Endothelial cell (in vitro differentiated cells): ENCODE data around the gene PTPRM. TPM values are rescaled to one million over a fixed set of nuclear protein-coding genes. Genes with fewer than 3 reads are reported as not detected.

Experiments used
- DNase-seq: peaks from one replicate; pipeline ENCODE4 v3.0.0; 2021; ENCODE audit warnings: low spot score
- H3K27ac Mint-ChIP-seq: one replicate; pipeline ENCODE4 v1.8.0; 2021; ENCODE audit warnings: mixed read lengths, inconsistent platforms; ENCODE audit not compliant: unreplicated experiment
- H3K27me3 Mint-ChIP-seq: one replicate; pipeline ENCODE4 v1.8.0; 2021; ENCODE audit warnings: mild to moderate bottlenecking, moderate library complexity, mixed read lengths, inconsistent platforms; ENCODE audit not compliant: unreplicated experiment
- H3K36me3 Mint-ChIP-seq: one replicate; pipeline ENCODE4 v1.8.0; 2021; ENCODE audit warnings: mild to moderate bottlenecking, low read depth, mixed read lengths, inconsistent platforms; ENCODE audit not compliant: unreplicated experiment
- H3K4me1 Mint-ChIP-seq: one replicate; pipeline ENCODE4 v1.8.0; 2021; ENCODE audit warnings: mild to moderate bottlenecking, mixed read lengths, inconsistent platforms; ENCODE audit not compliant: unreplicated experiment
- H3K4me3 Mint-ChIP-seq: one replicate; pipeline ENCODE4 v1.8.0; 2021; ENCODE audit warnings: mild to moderate bottlenecking, mixed read lengths, inconsistent platforms; ENCODE audit not compliant: unreplicated experiment
- H3K9me3 Mint-ChIP-seq: one replicate; pipeline ENCODE4 v1.8.0; 2021; ENCODE audit warnings: mixed read lengths, inconsistent platforms; ENCODE audit not compliant: unreplicated experiment
- total RNA-seq: library from RNA; stranded (reverse); fragmentation: NEBNext Ultra II Directional; extraction: Animal tissue kit (Norgen Biotek cat#: 25700); gene quantifications from one replicate; pipeline ENCODE4 v1.2.1, GENCODE V29; 2021; ENCODE audit not compliant: unreplicated experiment
- TF ChIP-seq, protein P1 (sequence below): fragments of 200-600 bp; sonication (generic); IDR thresholded peaks from one replicate; pipeline ENCODE4 v1.5.0; 2021; ENCODE audit warnings: antibody characterized with exemption; ENCODE audit not compliant: unreplicated experiment

Gene PTPRM
- total RNA-seq, 1 donor from 2014 or later, result 284 TPM

DNA sequence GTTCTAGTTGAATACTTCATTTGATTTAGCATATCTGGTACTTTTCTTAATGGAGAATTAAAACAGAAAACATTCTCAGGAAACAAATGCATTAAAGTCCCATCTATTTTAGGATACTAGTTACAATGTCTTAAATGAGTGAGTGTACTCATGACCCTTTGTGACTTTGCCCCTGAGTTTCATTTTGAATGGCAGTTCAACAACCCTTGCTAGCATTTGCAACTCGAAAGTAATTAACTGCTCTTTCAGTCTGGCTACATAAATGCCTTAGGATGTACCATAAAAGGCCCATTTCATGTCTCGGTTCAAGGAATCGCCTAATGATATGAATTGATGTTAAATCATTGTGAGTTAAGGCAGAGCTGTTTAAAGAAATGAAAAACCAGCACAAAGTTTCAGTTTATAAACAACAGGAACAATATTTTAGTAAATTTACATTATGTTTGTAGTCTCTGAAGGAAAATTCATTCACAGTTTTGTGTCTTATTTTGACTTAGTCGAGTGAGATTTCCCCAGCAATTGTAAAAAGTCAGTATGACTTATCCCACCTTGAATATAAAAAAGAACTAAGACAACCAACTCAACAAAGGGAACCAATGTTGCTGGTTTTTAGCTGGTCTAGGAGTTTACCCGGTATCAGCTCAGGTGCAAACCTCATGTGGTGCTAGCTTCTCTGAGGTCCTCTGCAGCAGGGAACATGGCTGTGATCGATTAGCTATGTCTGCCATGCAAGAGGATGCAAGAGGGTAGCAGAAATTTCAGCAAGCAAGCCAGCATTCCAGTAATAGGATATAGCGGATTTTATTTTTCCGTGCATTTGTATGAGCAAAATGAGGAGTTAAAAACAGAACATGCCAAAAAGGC is 386.2 kb downstream of the PTPRM start:
- TF ChIP-seq, protein P1, sequence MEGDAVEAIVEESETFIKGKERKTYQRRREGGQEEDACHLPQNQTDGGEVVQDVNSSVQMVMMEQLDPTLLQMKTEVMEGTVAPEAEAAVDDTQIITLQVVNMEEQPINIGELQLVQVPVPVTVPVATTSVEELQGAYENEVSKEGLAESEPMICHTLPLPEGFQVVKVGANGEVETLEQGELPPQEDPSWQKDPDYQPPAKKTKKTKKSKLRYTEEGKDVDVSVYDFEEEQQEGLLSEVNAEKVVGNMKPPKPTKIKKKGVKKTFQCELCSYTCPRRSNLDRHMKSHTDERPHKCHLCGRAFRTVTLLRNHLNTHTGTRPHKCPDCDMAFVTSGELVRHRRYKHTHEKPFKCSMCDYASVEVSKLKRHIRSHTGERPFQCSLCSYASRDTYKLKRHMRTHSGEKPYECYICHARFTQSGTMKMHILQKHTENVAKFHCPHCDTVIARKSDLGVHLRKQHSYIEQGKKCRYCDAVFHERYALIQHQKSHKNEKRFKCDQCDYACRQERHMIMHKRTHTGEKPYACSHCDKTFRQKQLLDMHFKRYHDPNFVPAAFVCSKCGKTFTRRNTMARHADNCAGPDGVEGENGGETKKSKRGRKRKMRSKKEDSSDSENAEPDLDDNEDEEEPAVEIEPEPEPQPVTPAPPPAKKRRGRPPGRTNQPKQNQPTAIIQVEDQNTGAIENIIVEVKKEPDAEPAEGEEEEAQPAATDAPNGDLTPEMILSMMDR, result no peak
- Mint-ChIP-seq H3K27ac (no peak overlapping the region), H3K4me3 (no peak overlapping the region), H3K27me3 (no peaks in the 10 kb centered on the region), H3K9me3 (no peaks in the 10 kb centered on the region), H3K4me1 (no peaks in the 10 kb centered on the region), H3K36me3 (peaks cover 7% of the 10 kb centered on the region)
- DNase-seq, result no peak

DNA sequence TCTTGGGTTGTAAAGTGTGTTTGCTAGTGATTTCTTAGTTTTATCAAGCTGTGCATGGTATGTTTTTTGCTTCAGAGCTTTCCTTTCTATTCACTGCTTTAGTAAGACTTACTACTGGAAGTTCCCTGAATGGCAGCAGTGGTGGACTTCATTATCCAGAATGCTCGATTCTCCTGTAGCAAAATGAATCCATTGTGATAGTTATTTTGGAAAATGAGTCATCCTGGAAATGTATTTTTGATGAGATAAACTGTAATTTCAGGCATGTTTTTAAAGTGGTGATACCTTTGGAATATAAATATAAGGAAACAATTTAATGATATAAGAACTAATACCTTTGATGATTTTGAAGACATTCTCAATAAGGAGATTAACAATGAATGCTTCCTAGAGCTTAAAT is 387.1 kb downstream of the PTPRM start:
- DNase-seq, result no peak

DNA sequence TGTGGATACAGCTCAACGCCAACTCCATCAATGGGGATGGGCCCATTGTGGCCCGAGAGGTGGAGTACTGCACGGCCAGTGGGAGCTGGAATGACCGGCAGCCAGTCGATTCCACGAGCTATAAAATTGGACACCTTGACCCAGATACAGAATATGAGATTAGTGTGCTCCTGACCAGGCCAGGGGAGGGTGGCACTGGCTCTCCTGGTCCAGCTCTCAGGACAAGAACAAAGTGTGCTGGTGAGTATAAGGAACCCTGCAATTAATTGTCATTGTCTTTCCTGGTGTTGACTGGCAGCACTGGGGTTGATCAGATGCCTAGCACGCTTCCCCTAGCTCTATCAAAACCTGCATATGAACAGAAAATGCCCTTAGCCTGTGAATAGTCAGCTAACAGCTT is 388.1 kb downstream of the PTPRM start:
- Mint-ChIP-seq H3K4me1 (no peaks in the 10 kb centered on the region), H3K27ac (no peak overlapping the region), H3K36me3 (peaks cover 7% of the 10 kb centered on the region), H3K27me3 (no peaks in the 10 kb centered on the region), H3K4me3 (no peak overlapping the region), H3K9me3 (no peaks in the 10 kb centered on the region)
- DNase-seq, result no peak
- TF ChIP-seq, protein P1, result no peak

More for the DNA sequence above, 387.1 kb downstream of the PTPRM start:
- Mint-ChIP-seq H3K27ac (no peak overlapping the region), H3K27me3 (no peaks in the 10 kb centered on the region), H3K4me1 (no peaks in the 10 kb centered on the region), H3K4me3 (no peak overlapping the region), H3K36me3 (peaks cover 7% of the 10 kb centered on the region), H3K9me3 (no peaks in the 10 kb centered on the region)
- TF ChIP-seq, protein P1, result no peak

DNA sequence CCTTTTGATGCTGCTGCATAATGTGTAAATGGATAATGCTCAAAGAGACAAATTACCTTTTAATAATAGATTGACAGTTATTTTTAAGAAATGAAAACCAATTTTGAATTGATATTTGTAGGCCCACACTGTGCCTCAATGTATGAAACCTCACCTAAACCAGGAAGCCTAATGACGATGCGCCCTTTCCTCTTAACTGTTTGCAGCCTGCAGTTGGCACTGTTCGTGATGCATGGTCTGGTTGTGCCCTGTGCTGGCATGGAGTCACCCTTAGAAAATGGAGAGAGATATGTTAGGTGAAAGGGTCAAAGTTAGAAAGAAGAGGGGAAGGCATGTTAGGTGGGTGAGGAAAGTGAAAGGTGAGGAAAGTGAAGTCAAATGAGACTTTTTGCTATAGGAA is 390.2 kb downstream of the PTPRM start:
- H3K4me1 Mint-ChIP-seq, result no peaks in the 10 kb centered on the region
- TF ChIP-seq, protein P1, result no peak
- DNase-seq, result no peak
- no peak overlapping the region for H3K27ac Mint-ChIP-seq
- no peaks in the 10 kb centered on the region for H3K36me3 Mint-ChIP-seq
- no peaks in the 10 kb centered on the region for H3K9me3 Mint-ChIP-seq
- no peak overlapping the region for H3K4me3 Mint-ChIP-seq
- no peaks in the 10 kb centered on the region for H3K27me3 Mint-ChIP-seq
